SIG-M5 (cell line): Measurements from ENCODE around the gene ZFAND6.

Experiments
- DNase-seq: peaks from one replicate; lab custom pipeline; 2025; lab: John Stamatoyannopoulos, UW

Gene ZFAND6

GRCh38 chr15:80170596-80170995 is 111.1 kb downstream of the ZFAND6 start:
- DNase-seq = no peak

DNA sequence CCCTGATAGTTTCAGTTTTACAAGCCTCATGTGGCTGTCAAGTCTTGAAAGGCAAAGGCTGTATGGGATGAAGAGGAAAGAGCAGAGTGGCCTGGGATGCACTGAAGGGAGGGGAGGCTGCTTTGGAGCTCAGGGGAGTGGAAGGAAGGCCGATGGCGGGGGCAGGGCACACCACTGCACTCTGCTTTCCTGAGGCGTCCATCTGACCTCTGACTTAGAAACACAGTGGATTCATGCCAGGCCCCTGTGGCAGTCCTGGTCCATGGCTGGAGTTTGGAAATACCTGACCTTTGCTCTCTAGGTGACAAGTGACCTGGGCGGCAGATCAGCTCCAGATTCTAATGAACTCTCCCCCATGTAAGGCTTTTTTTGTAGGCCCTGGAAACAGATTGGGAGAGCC is 112.3 kb downstream of the ZFAND6 start:
- no peak for DNase-seq

- DNase-seq = no peak
Observed at GRCh38 chr15:80172401-80172800, 112.9 kb downstream of the ZFAND6 start.

- DNase-seq = no peak
Observed at GRCh38 chr15:80173022-80173759, 113.7 kb downstream of the ZFAND6 start.

DNA sequence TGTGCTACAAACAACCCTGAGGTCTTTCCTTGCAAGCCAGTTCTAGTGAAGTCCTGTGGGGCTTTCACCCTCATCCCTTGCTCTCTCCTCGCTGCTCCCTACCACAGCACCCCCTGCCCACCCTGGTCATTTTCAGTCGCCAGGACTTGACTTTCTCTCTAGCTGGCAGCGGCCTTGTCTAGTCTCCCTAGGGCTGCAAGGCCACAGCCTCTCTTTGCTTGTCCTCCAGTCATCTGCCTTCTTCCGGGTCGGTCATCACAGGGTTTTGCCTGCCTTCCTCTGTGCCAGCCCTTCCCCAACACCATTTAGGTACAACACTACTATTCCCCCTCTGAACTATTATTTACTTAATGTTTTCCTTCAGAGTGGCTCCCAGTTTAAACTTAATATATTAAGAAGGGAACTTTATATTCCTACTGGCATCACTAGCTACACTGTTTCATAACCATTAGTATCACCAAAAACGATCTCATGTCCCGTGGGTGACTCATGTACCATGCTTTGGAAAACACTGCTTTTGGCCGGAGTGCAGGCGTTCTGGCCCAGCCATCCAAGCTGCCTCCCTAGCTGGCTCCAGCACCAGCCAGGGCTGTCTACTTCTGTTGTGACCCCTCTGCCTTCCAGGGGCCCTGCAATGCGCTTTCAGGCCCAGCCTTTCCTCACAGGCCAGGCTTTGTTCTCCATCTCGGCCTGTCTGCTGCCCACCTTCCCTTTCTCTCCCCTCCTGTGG is 114.7 kb downstream of the ZFAND6 start:
- DNase-seq = no peak

GRCh38 chr15:80175436-80175835 is 116.0 kb downstream of the ZFAND6 start:
- DNase-seq = no peak

GRCh38 chr15:80176443-80176842 is 117.0 kb downstream of the ZFAND6 start:
- DNase-seq = no peak

GRCh38 chr15:80177156-80177555 is 117.7 kb downstream of the ZFAND6 start:
- DNase-seq = no peak

GRCh38 chr15:80179025-80179759 is 119.7 kb downstream of the ZFAND6 start:
- DNase-seq = no peak

DNA sequence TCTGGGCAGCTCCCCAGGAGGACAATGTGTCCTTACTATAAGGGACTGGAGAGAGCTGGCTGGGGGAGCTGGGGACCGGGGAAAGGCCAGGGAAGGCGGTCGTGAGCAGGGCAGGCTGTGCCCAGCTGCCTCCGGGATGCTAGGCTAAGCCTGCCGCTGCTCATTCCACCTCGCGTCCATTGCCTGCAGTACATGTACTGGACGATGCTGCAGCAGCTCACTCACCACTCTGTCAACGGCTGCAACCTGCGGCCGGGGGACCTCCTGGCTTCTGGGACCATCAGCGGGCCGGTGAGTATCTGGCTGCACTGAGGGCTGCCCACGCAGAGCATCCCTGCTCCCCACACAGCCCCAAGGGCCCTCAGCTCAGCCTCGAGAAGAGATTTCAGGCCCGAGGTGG is 120.5 kb downstream of the ZFAND6 start:
- no peak for DNase-seq

DNA sequence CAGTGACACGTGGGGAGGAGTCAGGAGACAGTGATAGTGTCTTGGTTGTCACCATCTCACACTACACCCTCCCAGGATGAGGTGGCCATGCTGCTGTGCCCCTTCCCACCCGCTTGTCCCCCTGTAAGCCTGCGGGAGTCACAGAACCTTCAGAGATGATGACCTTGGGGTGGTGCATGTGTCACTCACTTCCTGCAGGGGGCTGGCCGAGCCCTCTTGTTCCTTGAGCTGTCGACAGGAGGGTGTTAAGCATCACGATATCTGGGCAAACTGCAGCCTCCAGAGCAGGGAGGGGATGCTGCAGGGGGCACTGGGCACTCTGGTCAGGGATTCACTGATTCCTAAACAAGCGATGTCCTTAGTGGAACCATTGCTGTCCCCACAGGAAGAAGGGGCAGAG is 121.0 kb downstream of the ZFAND6 start:
- DNase-seq = no peak

- DNase-seq = no peak
Observed at GRCh38 chr15:80180986-80181385, 121.5 kb downstream of the ZFAND6 start.

DNA sequence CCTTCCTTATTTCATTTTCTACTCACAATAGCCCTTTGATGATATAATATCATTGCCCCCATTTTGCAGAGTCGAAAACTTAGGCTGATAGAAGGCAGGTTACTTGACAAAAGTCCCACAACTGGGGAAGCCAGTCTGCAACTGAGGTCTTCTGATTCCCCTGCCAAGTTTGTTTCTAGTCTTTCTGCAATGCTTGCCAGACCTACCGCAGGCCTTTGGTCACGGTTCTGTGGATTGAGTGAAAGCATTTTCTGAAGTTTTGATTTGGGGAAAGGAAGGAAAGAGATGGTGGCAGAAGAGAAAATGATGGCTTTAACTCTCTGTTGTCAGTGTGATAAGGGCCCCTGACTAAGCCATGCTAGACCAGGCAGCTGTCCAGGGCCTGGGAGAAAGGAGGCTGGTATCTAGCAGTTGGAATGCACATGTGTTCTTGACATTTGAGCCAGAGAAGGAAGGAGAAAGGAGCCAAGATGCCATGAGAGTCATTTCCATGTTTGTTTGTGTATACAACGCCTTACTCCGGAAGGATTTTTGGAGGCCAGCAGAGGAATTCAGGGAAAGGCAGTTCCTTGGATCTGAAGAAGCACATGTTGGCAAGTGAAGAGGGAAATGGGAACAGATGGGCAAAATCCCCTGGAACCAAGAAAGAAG is 123.3 kb downstream of the ZFAND6 start:
- no peak for DNase-seq

GRCh38 chr15:80183306-80183705 is 123.8 kb downstream of the ZFAND6 start:
- no peak for DNase-seq

DNA sequence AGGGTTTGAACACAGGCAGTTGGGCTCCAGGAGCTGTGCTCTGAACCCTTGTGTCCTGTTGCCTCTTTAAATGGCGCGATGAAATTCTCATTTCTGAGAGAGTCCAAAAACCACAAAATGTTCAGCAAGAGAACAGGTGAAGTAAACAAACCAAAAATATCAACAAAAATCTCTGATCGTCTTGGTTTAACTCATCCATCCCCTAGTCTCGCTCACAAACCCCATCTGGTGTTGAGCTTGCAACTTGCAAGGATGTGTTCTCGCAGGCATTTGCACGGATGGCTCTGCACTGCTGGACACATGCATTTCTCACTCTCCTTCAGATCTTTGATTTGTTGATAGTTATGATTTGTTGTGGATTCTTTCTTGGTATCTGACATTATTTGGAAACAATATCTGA is 124.4 kb downstream of the ZFAND6 start:
- no peak for DNase-seq

- DNase-seq = no peak
Observed at GRCh38 chr15:80184554-80184953, 125.1 kb downstream of the ZFAND6 start.

- DNase-seq = no peak
Observed at GRCh38 chr15:80185152-80185551, 125.7 kb downstream of the ZFAND6 start.

GRCh38 chr15:80186066-80186465 is 126.6 kb downstream of the ZFAND6 start:
- no peak for DNase-seq

GRCh38 chr15:80186597-80186996 is 127.1 kb downstream of the ZFAND6 start:
- no peak for DNase-seq
